GM19397 (cell line): Measurements from ENCODE around the gene ATG16L1.

Experiments
- ATAC-seq: cut with Tn5 transposase; IDR thresholded peaks from one replicate; pipeline ENCODE4 v1.9.1; 2021; ENCODE audit warnings: mild to moderate bottlenecking, moderate library complexity; ENCODE audit not compliant: unreplicated experiment

The ATG16L1 gene

DNA sequence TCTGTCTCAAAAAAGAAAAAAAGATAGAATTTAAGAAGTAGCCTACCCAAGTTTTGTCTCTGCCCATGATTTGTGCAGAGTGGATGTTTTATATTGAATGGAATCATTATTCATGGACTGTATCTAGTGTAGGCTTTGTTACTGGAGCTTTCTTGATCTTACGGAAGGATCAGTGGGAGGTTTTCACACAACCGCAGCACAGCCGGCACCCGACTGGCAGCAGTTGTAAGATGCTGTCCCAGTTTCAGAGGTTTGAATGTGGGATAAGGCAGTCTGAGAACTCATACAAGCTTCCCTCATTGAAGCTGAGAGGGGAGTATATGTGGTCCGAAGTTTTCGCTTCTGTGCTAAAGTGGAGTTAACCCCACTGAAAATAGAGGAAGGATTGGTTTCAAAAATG lies 36.4 kb downstream of the ATG16L1 start:
- ATAC-seq = no peak

DNA sequence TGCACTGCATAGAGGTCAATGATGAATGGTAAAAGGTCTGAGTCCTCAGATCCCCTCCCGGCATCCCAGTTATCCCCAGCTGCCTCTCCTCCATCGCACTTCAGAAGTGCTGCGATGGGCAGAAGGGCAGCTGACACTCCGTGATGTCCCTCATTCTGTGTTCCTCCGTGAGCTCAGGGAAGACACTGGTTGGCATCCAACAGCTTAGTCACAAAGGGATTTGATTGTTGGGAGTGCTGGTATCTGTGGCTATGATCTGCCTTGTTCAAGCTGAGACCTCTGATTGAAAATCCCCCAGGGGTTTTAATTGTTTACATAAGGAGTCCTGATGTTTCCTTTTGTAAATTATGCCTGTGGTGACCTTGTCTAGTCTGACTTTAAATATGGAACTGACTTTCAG lies 37.2 kb downstream of the ATG16L1 start:
- no peak for ATAC-seq

DNA sequence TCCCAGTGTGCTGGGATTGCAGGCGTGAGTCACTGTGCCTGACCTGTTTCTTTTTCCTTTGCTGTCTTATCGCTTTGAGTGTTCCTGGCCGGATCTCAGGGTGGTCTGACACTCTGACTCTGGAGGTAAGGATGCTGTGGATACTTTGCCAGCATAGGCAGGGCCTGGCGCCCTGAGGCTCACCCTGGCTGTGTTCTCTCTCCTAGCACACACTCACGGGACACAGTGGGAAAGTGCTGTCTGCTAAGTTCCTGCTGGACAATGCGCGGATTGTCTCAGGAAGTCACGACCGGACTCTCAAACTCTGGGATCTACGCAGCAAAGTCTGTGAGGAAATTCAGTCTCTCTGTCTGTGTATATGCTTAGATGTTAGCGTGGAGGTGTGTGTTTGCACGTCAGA lies 38.2 kb downstream of the ATG16L1 start:
- ATAC-seq = no peak

DNA sequence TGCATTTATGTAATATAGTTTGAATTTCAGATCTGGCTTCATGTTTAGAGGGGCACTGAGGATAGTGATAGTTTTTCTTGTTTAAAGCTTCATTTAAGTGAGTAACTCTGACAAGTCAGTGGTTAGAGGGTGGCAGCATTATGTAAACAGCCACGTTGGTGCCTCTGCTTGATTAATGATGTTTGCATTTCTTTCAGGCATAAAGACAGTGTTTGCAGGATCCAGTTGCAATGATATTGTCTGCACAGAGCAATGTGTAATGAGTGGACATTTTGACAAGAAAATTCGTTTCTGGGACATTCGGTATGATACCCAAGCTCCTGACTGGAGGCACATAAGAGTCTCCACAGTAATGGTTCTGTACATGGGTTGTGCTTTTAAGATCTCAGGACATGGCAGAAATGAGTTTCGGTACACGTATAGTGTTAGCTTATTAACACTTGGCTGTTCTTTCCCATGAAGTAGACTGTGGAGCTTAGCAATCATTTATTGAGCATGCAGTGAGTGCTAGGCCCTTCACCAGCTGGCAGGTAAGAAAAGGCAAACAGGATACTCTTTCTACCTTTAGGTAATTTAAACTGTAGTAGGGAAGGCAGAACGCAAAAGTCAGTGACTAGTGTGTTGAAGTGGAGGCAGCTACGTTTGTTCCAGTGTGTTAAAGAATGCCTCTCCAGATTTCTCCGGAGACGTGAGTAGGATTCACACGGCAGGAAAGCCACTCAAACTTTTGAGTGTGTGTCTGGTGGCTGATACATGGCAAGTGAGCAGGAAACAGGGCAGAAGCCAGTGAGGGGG lies 38.8 kb downstream of the ATG16L1 start:
- ATAC-seq = no peak

DNA sequence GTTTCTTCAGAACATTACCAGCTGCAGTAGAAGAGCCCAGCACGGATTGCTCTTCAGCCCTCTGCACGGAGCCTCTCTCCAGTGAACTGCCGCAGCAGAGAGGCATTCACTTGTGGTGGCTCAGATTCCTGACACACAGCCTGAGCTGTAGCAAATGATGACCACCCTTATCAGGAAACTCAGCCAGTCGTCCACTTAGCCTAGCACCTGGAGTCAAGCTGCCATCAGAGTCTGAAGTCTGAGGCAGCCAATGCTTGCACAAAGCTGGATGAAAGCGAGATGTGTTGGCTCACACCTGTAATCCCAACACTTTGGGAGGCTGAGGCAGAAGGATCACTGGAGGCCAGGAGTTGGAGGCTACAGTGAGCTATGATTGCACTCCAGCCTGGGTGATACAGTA lies 44.4 kb downstream of the ATG16L1 start:
- no peak for ATAC-seq

DNA sequence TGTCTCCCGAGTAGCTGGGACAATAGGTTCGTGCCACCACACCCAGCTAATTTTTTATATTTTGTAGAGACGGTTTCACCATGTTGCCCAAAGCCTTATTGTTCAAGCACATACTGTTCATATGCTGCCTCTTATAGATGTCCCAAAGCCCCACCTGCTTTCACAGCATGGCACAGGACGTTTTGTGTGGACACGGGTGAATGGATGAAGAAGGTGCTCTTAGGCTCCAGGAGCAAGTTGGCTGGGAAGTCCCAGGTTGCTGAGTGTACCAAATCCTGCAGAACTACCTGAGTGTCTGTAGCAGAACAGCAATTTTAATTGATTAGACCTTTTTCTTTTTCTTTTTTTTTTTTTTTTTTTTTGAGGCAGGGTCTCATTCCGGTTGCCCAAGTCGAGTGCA lies 45.6 kb downstream of the ATG16L1 start:
- ATAC-seq = no peak

DNA sequence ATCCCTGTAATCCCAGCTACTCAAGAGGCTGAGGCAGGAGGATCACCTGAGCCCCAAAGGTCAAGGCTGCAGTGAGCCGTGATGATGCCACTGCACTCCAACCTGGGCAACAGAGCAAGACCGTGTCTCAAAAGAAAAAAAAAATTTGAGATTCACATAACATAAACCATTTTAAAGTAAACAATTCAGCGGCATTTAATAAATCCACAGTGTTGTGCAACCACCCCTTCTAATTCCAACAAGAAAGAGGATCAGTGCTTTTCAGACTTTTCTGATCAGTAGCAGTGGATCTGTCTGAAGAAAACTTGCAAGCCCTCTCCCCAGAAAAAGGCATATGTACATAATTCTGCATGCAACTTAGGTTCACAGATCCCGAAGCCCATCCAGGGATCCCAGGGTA lies 48.9 kb downstream of the ATG16L1 start:
- ATAC-seq = no peak

DNA sequence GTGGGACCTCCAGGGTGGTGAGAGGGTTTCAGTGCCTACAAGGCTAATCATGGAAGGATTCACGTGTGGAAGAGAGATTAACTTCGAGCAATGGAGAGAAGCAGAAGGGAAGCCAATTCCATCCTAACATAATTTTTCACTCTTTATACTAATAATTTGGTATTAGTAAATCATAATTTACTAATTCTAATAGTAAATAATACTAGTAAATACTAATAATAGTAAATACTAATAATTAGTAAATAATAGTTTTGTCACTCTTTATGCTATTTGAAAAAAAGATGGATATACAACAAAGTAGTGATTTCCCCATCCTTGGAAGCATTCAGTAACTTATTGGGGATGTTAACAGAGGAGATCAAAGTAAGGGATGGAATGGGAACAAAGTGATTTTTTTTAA lies 49.8 kb downstream of the ATG16L1 start:
- ATAC-seq = no peak

DNA sequence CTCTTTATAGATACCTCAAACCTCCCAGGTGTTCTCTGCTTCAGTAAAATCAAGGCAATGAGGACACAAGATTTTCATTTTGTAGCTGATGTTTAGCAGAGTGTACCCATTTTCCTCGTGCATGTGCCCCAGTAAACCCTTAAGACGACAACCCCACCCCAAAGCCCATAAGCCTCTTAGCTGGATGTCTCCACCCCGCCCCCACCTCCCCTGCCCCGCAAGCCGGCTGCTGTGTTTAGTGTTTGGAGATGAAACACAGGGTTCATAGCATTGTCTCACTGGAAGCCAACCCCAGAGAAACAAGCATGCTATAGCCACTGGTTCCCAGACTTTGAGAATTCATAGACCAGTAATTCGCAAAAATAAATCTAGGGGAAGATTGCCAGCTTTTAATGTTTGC lies 50.3 kb downstream of the ATG16L1 start:
- no peak for ATAC-seq

DNA sequence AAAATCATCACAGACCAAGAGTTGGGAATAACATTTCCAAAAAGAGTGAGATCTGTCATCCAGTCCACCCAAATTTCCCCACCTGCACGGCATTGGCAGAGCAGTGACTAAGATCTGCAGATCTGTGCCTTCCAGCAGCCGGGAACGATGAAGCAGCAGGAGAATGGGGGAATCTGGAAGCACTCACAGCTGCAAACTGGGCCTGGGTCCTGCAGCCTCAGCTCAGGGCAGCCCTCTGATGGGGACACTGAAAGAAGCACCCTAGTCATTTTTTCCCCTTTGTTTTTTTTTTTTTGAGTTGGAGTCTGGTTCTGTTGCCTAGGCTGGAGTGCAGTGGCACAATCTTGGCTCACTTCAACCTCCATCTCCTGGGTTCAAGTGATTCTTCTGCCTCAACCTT lies 51.8 kb downstream of the ATG16L1 start:
- no peak for ATAC-seq

DNA sequence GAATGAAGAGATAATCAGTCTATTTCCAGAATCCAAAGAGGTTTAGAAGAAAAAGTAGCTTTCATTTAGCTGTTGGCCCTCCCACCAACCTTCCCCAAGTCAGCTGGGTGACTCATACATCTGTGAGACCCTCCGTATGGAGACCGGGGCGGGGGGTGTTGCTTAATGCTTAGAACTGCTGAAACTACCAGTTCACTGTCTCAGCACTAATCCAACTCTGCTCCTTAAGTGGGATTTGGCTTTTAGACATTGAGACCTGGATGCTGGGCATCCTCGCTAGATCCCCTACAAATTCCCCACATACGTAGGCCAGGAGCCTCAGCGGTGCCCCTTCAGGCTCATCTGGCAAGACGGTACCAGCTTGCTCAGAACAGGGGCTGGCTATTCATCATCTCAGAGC lies 56.1 kb downstream of the ATG16L1 start, which contains the start of gene SAG:
SAG (plus strand) TSS at position 252 of the 400 bp plus-strand sequence. CDS start 1,374 bp downstream, outside the sequence.
- ATAC-seq = no peak

DNA sequence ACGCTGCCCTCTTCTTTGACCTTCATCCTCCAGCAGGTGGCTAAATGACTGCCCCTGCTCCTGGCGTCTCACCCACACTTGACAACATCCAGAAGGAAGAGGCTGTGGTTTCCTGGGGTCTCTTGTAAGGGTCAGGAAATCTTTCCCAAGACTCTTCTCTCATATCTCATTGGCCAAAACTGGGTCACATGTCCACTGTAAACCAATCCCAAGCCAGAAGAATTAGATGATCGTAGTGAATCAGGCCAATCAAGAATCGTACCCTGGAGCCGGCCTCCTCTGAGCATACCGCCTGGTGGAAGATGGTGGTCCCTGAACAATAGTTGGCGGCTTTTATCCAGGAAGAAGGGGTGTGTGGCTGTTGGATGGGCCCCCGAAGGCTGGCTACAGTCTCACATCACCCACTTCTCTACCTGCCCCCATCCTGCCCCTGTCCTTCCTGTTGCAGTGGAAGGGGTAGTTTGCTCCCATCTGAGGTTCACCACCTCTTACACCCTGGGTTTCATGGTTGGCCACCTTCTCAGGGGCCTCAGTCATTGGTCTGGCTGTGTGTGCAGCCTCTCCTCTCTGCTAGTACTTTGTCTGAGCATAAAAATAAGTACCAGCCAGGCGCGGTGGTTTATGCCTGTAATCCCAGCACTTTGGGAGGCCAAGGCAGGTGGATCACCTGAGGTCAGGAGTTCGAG lies 59.9 kb downstream of the ATG16L1 start:
- no peak for ATAC-seq

DNA sequence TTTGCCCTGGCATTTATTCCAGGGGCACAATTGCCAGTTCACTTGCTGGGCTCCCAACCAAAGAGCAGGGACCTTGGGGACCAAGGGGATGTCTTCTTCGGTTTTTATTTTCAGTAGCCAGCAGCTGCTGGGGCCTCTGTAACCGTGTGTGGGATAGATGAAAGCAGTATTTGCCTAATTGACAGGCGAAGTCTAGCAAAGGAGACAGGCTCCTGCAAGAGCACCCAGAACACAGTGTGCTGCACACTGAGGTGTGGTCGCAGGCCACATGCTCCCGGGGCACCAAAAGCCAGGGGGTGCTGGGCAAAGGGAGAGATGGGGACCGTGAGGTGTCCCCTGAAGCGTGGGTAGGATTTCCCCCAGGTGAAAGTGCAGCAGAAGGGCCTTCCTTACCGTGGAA lies 61.4 kb downstream of the ATG16L1 start:
- ATAC-seq = no peak

DNA sequence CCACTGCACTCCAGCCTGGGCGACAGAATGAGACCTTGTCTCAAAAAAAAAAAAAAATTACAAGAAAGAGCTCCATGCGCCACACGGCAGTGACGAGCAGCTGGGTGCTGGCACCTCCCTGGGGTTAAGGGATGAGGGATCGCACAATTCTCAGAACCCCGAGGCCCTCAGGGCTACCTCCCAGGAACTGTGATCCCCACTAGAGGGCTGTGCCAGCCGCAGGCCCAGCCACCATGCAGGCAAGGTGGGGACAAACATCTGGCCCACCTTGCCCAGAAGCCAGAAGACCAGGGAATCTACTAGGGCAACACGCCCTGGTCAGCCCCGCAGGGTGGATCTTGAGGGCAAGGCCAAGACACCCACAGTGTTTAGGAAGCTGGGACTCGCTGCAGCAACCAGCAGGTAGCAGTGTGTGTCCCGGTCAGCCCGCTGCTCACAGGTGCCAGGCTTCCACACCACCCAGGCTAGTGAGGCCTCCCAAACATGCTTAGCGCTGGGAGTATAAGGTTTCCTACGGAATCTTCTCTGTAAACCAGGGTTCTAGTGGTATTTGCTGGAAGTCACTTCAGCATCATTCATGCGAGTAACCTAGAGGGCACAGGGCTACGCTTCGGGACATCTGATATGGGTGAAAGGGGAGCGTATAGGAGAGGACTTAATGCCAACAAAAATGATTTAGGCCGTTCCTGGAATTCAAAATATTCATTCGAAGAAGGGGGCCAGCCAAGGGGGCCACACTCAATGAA lies 62.9 kb downstream of the ATG16L1 start:
- ATAC-seq = no peak

DNA sequence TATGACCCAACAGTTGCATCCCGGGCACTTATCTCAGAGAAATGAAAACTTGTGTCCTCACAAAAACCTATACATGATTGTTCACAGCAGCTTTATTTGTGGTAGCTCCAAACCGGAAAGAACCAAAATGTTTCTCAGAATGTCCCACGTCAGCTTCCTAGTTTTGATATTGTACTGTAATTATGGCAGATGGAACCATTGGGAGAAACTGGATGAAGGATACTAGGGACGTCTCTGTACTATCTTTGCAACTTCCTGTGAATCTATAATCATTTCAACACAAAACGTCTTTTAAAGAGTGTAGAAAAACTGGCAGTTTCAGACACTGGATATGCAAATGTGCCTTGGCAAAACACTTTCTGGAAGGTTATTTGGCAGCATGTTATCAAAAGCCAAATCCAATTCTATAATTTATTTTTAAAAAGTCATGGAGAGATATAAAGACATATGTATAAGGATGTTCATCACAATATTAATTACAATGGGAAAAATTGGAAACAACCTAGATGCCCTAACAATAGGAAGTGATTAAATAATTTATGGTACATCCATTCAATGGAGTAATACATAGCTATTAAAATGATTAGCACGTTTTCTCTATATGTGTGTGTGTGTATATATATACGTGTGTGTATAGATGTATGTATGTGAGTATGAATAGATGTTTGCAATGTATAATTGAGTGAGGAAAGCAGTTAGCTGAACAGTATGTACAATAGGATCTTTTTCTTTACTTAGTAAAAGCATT lies 65.9 kb downstream of the ATG16L1 start:
- ATAC-seq = no peak

DNA sequence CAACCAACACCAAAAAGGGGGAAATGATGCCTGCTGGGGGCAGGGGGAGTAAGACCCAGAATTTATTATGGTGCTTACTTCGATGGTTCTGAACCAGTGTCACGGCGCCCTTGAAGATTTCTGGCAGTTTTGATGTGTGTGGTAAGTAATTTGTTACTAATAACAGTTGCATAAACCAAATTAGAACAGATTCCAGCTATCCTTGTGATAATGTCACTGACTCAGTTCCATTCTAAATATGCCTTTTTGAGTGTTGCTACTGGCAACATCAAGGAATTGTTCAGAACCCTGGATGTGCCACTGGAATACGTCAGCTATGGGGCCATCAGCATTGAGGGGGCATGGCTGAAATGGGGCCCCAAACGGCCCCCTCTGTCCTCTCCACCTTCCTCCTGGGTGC lies 67.8 kb downstream of the ATG16L1 start:
- ATAC-seq = no peak

DNA sequence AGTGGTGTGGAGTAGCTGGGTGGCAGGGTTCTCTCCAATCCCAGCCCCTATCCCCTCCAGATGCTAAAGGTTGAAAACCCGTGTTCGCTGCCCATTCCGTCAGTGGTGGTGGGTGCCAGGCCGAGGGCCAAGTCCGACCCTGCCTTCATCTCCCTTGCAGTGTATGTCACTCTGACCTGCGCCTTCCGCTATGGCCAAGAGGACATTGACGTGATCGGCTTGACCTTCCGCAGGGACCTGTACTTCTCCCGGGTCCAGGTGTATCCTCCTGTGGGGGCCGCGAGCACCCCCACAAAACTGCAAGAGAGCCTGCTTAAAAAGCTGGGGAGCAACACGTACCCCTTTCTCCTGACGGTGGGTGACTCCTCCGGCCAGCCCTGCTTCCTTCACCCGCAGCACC lies 69.0 kb downstream of the ATG16L1 start:
- ATAC-seq = no peak

DNA sequence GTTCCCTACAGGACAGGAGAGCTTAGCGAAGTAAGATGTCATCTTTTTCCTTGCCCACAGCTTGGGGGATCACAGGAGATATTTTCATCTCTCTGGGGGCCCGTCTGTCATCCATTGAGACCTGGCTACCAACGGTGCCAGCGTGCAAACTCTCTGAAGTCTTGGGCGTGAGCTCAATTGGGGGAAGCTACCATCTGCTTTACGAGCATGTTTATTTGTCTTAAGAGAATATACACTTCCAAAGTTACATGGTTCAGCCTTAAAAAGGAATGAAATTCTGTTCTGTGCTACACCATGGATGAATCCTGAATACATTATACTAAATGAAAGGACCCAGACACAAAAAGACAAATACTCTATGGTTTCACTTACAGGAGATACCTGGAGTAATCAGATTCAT lies 69.7 kb downstream of the ATG16L1 start:
- no peak for ATAC-seq

DNA sequence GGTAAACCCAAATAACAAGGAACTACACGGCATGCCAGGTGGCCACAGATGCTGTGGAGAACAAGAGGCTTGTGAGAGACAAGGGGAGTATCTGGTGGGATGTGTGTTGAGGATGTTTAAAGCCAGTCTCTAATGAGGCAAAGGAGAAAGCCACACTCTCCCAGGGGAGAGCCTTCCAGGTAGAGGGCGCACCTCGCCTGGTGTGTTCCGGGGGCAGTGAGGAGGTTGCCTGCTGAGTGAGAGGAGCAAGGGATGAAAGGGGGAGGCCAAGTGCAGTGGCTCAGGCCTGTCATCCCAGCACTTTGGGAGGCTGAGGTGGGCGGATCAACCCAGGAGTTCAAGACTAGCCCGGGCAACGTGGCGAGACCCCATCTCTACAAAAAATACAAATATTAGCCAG lies 72.4 kb downstream of the ATG16L1 start:
- no peak for ATAC-seq

DNA sequence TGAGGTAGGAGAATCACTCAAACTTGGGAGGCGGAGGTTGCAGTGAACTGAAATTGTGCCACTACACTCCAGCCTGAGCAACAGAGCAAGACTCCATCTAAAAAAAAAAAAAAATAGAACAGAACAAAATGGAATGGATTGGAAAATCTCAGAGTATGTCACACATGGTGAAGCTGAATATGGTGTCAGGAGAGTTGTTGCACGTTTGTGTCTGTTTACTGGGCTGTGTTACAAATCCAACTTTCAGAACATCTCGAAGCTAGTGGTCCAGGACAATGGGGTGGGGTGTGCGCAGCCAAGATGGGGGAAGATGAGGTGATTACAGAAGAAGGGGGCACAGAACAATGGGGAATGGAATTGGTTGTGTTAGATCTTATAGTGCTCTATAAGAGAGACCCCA lies 73.8 kb downstream of the ATG16L1 start:
- no peak for ATAC-seq

DNA sequence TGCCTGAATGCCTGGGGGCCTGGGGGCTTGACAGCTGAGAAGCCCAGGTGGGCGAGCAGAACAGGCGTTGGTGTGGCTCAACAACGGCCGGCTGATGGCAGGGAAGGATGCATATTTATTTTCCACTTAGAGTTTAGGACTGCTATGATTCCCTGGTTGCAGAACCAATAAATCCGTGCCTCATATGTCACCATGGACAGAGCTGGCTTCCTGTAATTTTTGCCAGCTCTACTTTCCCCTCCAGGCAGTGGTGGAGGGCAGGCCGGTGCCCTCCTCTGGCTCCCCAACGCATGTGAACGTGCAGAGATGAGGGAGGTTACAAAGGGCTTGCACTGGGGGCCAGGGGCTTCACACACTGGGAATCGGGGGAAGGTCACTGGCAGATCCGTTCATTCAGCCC lies 74.3 kb downstream of the ATG16L1 start:
- ATAC-seq = no peak
